Measurements from ENCODE around the gene APBA2.

GRCh38 chr15:29061746-29062145 lies 176.0 kb downstream of the APBA2 start:
- TF ChIP-seq CTCF (IDR thresholded peaks at IDR 0.05), result no peak
- TF ChIP-seq EP300 (IDR thresholded peaks at IDR 0.05), result no peak
- no peak for TF ChIP-seq POLR2A (IDR thresholded peaks at IDR 0.05)

Measured in sigmoid colon (tissue), 4 donors.